Endodermal cell (in vitro differentiated cells): ENCODE data around the gene SPOCK1. TPM values are rescaled to one million over a fixed set of nuclear protein-coding genes. Genes with fewer than 3 reads are reported as not detected.
A peak's percentile ranks its signal among the peaks of the same experiment; 100 is the strongest.

Experiments
- DNase-seq: peaks from one replicate; pipeline ENCODE4 v3.0.0-alpha.2; 2017
- H3K27ac ChIP-seq: 2 replicates; pipeline ENCODE4 v1.5.1; 2013; ENCODE audit warnings: mild to moderate bottlenecking, low read depth, low read length, moderate library complexity
- H3K27me3 ChIP-seq: 2 replicates; pipeline ENCODE4 v1.6.1; 2013; ENCODE audit warnings: mild to moderate bottlenecking, low read length, moderate library complexity; ENCODE audit not compliant: insufficient read depth, control insufficient read depth, poor library complexity, severe bottlenecking
- H3K36me3 ChIP-seq: 2 replicates; pipeline ENCODE4 v1.7.0; 2013; ENCODE audit warnings: mild to moderate bottlenecking, low read length, moderate library complexity; ENCODE audit not compliant: control insufficient read depth, insufficient read depth
- H3K4me1 ChIP-seq: one replicate; pipeline ENCODE4 v1.7.0; 2013; ENCODE audit warnings: low read length; ENCODE audit not compliant: control insufficient read depth, insufficient read depth
- H3K4me3 ChIP-seq: 2 replicates; pipeline ENCODE4 v1.5.1; 2013; ENCODE audit warnings: mild to moderate bottlenecking, low read length, moderate library complexity
- H3K9ac ChIP-seq: 2 replicates; pipeline ENCODE4 v1.6.1; 2013; ENCODE audit warnings: mild to moderate bottlenecking, low read length, moderate library complexity; ENCODE audit not compliant: poor library complexity, severe bottlenecking; ENCODE audit errors: extremely low read depth
- H3K9me3 ChIP-seq: 2 replicates; pipeline ENCODE4 v1.6.1; 2013; ENCODE audit warnings: mild to moderate bottlenecking, low read length, moderate library complexity; ENCODE audit not compliant: control insufficient read depth
- H3K27ac Mint-ChIP-seq: 2 replicates; pipeline ENCODE4 v1.8.0; 2020; ENCODE audit warnings: mixed read lengths
- H3K27me3 Mint-ChIP-seq: 2 replicates; pipeline ENCODE4 v1.8.0; 2021; ENCODE audit warnings: mild to moderate bottlenecking, mixed read lengths; ENCODE audit not compliant: insufficient read depth
- H3K36me3 Mint-ChIP-seq: 2 replicates; pipeline ENCODE4 v1.8.0; 2020; ENCODE audit warnings: low read depth, mixed read lengths
- H3K4me1 Mint-ChIP-seq: 2 replicates; pipeline ENCODE4 v1.8.0; 2020; ENCODE audit warnings: mixed read lengths
- H3K4me3 Mint-ChIP-seq: 2 replicates; pipeline ENCODE4 v1.8.0; 2020; ENCODE audit warnings: mild to moderate bottlenecking, moderate library complexity, mixed read lengths
- H3K9me3 Mint-ChIP-seq: 2 replicates; pipeline ENCODE4 v1.8.0; 2020; ENCODE audit warnings: mild to moderate bottlenecking, mixed read lengths
- WGBS, 2 experiments: methylation state at CpG; one replicate each; pipeline versions ENCODE4 v1.1.5 to v1.1.7; 2013; ENCODE audit warnings: missing lambda C conversion rate in 2 of 2, mixed read lengths in 1 of 2; ENCODE audit not compliant: insufficient coverage in 1 of 2, insufficient read length in 1 of 2; 5-methylcytosine and 5-hydroxymethylcytosine counted together
- total RNA-seq, 2 donors: library from RNA; stranded (reverse); fragmentation: NEBNext Ultra II Directional in 1 of 2; extraction: Animal tissue kit (Norgen Biotek cat#: 25700) in 1 of 2; gene quantifications; 2 replicates in 1 of 2; 3 replicates in 1 of 2; pipeline ENCODE4 v1.2.1, GENCODE V29; 2021
- TF ChIP-seq, protein P1 (sequence below): fragments of 200-600 bp; sonication (generic); conservative IDR thresholded peaks from 2 replicates; pipeline ENCODE4 v1.5.0; 2021; ENCODE audit warnings: antibody characterized with exemption, mild to moderate bottlenecking

The SPOCK1 gene
- total RNA-seq, 2 donors from 2014 or later = 25.8 to 39.8 TPM

DNA sequence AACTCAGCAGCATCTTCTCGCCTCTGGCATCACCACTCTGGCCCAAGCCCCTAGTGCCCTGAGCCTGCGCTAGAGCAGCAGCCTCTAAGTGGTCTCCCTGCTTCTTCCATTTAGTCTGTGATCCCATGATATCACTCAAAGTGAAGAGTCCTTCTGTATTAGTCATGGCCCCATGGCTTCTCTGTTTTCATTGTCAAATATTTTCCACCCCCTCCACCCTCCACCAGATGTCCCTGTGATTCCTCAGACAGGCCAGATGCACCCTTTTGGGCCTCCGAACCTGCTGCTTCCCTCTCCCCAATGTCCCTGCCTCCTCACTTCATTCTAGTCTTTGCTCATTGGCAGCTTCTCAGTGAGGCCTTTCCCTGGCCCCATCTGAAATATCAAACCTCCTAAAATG lies 299.2 kb downstream of the SPOCK1 start:
- TF ChIP-seq, protein P1, sequence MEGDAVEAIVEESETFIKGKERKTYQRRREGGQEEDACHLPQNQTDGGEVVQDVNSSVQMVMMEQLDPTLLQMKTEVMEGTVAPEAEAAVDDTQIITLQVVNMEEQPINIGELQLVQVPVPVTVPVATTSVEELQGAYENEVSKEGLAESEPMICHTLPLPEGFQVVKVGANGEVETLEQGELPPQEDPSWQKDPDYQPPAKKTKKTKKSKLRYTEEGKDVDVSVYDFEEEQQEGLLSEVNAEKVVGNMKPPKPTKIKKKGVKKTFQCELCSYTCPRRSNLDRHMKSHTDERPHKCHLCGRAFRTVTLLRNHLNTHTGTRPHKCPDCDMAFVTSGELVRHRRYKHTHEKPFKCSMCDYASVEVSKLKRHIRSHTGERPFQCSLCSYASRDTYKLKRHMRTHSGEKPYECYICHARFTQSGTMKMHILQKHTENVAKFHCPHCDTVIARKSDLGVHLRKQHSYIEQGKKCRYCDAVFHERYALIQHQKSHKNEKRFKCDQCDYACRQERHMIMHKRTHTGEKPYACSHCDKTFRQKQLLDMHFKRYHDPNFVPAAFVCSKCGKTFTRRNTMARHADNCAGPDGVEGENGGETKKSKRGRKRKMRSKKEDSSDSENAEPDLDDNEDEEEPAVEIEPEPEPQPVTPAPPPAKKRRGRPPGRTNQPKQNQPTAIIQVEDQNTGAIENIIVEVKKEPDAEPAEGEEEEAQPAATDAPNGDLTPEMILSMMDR = peak; percentile 31
- H3K9ac ChIP-seq = no peak overlapping the region
- WGBS, 2 experiments = 92% methylated on average over 3 of the region's 3 CpGs
- no peak overlapping the region for H3K4me3 ChIP-seq
- H3K27me3 ChIP-seq = no peaks in the 10 kb centered on the region
- Mint-ChIP-seq H3K27me3 (peaks cover 3% of the 10 kb centered on the region), H3K9me3 (no peaks in the 10 kb centered on the region), H3K36me3 (no peaks in the 10 kb centered on the region), H3K4me1 (peaks cover 46% of the 10 kb centered on the region), H3K27ac (peak overlapping the region; percentile 34), H3K4me3 (no peak overlapping the region)
- peak; percentile 57 for DNase-seq
- H3K9me3 ChIP-seq = no peaks in the 10 kb centered on the region
- H3K27ac ChIP-seq = no peak overlapping the region
- no peaks in the 10 kb centered on the region for H3K36me3 ChIP-seq
- peaks cover 22% of the 10 kb centered on the region for H3K4me1 ChIP-seq

DNA sequence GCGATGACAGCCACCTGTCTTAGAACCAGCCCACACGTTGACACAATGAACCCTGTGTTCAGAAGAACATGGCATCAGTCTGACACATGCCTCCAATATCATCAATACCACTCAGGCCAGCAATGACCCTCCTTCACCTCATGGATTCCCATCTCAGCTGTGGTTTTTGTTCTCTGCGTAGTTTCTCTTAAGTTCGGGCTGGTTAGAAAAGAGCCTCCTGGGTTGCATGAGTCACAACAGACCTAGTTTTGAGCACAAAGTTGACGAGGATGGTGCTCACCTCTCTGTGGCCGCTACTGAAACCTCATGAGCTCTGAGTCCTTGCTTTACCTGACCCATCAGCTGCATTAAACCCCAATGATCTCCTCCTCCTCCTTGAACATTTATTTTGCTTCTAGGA lies 299.9 kb downstream of the SPOCK1 start:
- peaks cover 3% of the 10 kb centered on the region for H3K27me3 Mint-ChIP-seq
- no peak overlapping the region for H3K27ac Mint-ChIP-seq
- H3K9ac ChIP-seq = no peak overlapping the region

DNA sequence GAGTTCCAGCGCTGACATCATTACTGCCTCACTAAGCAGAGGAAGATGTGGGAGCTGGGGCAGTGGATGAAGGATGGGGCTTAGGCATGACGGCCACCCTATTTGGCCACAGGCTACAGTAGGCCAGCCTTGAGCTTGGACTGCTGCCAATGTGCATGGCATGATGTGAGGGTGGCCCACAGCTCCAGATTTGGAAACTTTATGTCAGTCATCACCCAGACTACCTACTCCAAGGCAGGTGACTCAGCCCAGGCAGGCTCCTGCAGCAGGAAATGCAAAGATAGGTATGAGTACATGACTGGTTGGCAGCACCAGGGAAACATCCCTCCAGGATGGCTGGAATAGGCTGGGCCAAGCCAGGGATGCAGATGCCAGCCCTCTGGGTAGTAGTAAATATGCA lies 303.6 kb downstream of the SPOCK1 start:
- no peaks in the 10 kb centered on the region for H3K9me3 ChIP-seq
- no peak overlapping the region for H3K27ac ChIP-seq
- no peak overlapping the region for H3K4me3 ChIP-seq
- Mint-ChIP-seq H3K27ac (no peak overlapping the region), H3K36me3 (no peaks in the 10 kb centered on the region), H3K27me3 (peaks cover 3% of the 10 kb centered on the region), H3K4me3 (no peak overlapping the region), H3K4me1 (peaks cover 7% of the 10 kb centered on the region), H3K9me3 (no peaks in the 10 kb centered on the region)
- H3K27me3 ChIP-seq = no peaks in the 10 kb centered on the region
- no peak for DNase-seq
- WGBS, 2 experiments = 95 to 100% methylated on average over 2 of the region's 2 CpGs
- H3K4me1 ChIP-seq = no peaks in the 10 kb centered on the region
- TF ChIP-seq, protein P1 = no peak
- H3K9ac ChIP-seq = no peak overlapping the region
- H3K36me3 ChIP-seq = no peaks in the 10 kb centered on the region

More for the DNA sequence above, 299.9 kb downstream of the SPOCK1 start:
- Mint-ChIP-seq H3K4me3 (no peak overlapping the region), H3K36me3 (no peaks in the 10 kb centered on the region), H3K9me3 (no peaks in the 10 kb centered on the region), H3K4me1 (peaks cover 39% of the 10 kb centered on the region)
- Histone ChIP-seq H3K9me3 (no peaks in the 10 kb centered on the region), H3K27ac (no peak overlapping the region), H3K4me1 (peaks cover 22% of the 10 kb centered on the region), H3K36me3 (no peaks in the 10 kb centered on the region), H3K27me3 (no peaks in the 10 kb centered on the region), H3K4me3 (no peak overlapping the region)
- no peak for DNase-seq
- TF ChIP-seq, protein P1 = no peak
- 94 to 95% methylated on average over 5 to 6 of the region's 6 CpGs for WGBS, 2 experiments
